ENCODE data around the gene CBLIF.
"Not testable (repeated sequence)": the region's sequence is repeated elsewhere in the genome, so short reads cannot be mapped to it uniquely, and the experiment has no call there.

The CBLIF gene

GRCh38 chr11:59791639-59792038 lies 53.7 kb downstream of the CBLIF start:
- DNase-seq: no peak

DNA sequence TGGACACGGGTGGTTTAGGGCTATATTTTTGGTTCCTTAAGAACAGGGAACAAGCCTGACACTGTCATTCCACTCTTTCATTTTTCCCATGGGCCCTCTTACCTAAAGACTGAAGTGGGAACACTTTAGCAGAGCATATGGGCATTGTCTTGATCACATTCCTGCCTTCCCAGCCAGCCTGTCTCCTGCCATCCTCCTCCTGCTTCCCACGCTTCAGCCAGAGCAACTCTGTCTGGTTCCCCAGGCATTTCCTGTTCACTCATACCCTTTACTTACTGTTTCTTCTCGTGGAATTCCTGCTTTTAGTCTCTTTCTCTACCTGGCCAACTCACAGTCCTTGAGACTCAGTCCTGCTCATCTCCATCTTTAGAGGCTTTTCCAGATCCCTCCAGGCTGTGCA lies 57.5 kb downstream of the CBLIF start:
- DNase-seq: no peak

DNA sequence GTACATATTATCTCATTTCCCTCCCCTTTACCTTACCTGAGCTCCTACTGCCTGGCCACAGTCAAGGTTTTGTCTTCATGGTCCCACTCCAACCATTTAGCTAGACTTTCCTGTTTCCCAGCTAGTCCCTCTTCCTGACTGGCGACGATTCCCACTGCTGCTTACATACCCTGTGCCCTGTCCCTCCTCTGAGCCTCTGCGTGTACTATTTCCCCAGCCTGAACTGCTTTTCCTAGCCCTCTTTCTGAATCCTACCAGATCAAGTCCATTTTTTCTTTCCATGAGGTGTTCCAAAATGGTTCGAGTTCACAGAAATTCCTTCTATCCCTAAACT lies 58.1 kb downstream of the CBLIF start:
- no peak for DNase-seq

- DNase-seq: no peak
Observed at GRCh38 chr11:59785818-59786217, 59.5 kb downstream of the CBLIF start.

DNA sequence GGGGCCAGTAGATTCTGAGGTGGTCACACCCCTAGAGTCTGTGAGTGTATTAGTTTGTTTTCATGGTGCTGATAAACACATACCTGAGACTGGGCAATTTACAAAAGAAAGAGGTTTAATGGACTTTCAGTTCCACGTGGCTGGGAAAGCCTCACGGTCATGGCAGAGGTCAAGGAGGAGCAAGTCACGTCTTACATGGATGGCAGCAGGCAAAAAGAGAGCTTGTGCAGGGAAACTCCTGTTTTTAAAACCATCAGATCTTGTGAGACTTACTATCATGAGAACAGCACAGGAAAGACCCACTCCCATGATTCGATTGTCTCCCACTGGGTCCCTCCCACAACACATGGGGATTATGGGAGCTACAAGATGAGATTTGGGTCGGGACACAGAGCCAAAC lies 60.9 kb downstream of the CBLIF start:
- not testable (repeated sequence) for DNase-seq

DNA sequence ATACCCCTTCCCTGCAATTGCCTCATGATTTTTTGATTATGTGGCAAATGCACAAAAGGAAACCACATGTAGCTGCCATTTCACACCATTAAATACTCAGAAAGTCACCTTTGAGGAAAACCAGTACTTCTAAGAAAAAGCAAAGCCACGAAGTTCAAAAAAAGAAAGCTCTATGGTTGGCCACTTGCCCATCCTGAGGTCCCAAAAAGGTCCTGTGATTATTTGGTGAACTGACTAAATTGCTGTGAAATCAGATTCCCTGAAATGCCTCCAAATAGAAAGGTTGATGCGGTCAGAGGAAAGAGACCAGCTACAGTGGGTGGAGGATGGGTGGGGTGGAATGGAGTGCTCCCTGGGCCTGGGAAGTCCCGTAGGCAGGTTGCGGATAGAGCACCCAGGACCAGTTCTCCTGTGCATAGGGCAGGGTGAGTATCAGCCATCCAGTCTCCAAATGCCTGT lies 61.6 kb downstream of the CBLIF start:
- DNase-seq: no peak

DNA sequence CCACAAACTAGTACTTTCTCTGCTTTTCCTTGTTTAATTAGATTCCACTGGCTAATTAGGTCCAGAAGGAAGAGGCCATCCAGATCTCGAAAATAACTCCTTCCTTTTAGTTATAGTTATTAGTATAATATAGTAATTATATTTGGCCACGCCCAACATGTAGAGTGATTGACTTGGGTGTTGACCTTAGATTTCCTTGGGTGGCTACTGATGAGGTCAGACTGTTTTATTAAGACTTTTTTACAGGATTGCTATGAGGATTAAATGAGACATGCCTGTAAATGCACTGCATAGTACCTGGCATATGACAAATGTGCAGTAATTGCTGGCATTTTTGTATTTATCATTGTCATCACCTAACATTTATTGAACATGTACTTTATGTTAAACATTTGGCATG lies 63.2 kb downstream of the CBLIF start:
- no peak for DNase-seq

GRCh38 chr11:59779487-59779886 lies 65.8 kb downstream of the CBLIF start:
- no peak for DNase-seq
